ENCODE measurements around the gene TCF7L1.
A peak's percentile ranks its signal among the peaks of the same experiment; 100 is the strongest.

Gene TCF7L1

GRCh38 chr2:85245891-85246290 is 112.7 kb downstream of the TCF7L1 start:
- no peaks in the 10 kb centered on the region for H3K27me3 Mint-ChIP-seq (ENCODE audit: low read depth)
- H3K9me3 Mint-ChIP-seq, result no peaks in the 10 kb centered on the region
- peaks cover 82% of the 10 kb centered on the region for H3K4me1 Mint-ChIP-seq
- no peak overlapping the region for H3K4me3 Mint-ChIP-seq
- H3K27ac Mint-ChIP-seq, result peak overlapping the region; percentile 84 to 91 (median 90)
- no peak for TF ChIP-seq CTCF (IDR thresholded peaks at IDR 0.05; ENCODE audit: unreplicated experiment in 3 of 3)
- H3K36me3 Mint-ChIP-seq (ENCODE audit: low read depth), result peaks cover 7% of the 10 kb centered on the region

- Mint-ChIP-seq H3K27me3 (ENCODE audit: low read depth) (no peaks in the 10 kb centered on the region), H3K9me3 (no peaks in the 10 kb centered on the region), H3K36me3 (ENCODE audit: low read depth) (peaks cover 7% of the 10 kb centered on the region), H3K4me3 (peak overlapping the region in 2 of 3 experiments; percentile 2 to 3), H3K4me1 (peaks cover 84% of the 10 kb centered on the region), H3K27ac (peak overlapping the region; percentile 84 to 91 (median 90))
- TF ChIP-seq CTCF (IDR thresholded peaks at IDR 0.05; ENCODE audit: unreplicated experiment in 3 of 3), result no peak
Measured at GRCh38 chr2:85246348-85246747, 113.2 kb downstream of the TCF7L1 start.

GRCh38 chr2:85247610-85248009 is 114.4 kb downstream of the TCF7L1 start:
- H3K4me1 Mint-ChIP-seq, result peaks cover 89% of the 10 kb centered on the region
- H3K27ac Mint-ChIP-seq, result peak overlapping the region; percentile 84 to 91 (median 90)
- no peak for TF ChIP-seq CTCF (IDR thresholded peaks at IDR 0.05; ENCODE audit: unreplicated experiment in 3 of 3)
- H3K27me3 Mint-ChIP-seq (ENCODE audit: low read depth), result no peaks in the 10 kb centered on the region
- no peak overlapping the region for H3K4me3 Mint-ChIP-seq
- H3K36me3 Mint-ChIP-seq (ENCODE audit: low read depth), result peaks cover 6% of the 10 kb centered on the region
- no peaks in the 10 kb centered on the region for H3K9me3 Mint-ChIP-seq

GRCh38 chr2:85248773-85249509 is 115.7 kb downstream of the TCF7L1 start:
- Mint-ChIP-seq H3K4me3 (peak overlapping the region in 1 of 3 experiments; percentile 25), H3K27me3 (ENCODE audit: low read depth) (no peaks in the 10 kb centered on the region), H3K36me3 (ENCODE audit: low read depth) (peaks cover 4% of the 10 kb centered on the region), H3K27ac (peak overlapping the region; percentile 84 to 91 (median 90)), H3K9me3 (no peaks in the 10 kb centered on the region), H3K4me1 (peaks cover 89% of the 10 kb centered on the region)
- TF ChIP-seq CTCF (IDR thresholded peaks at IDR 0.05; ENCODE audit: unreplicated experiment in 3 of 3), result no peak

- TF ChIP-seq CTCF (IDR thresholded peaks at IDR 0.05; ENCODE audit: unreplicated experiment in 3 of 3), result no peak
- Mint-ChIP-seq H3K27ac (peak overlapping the region; percentile 84 to 91 (median 90)), H3K27me3 (ENCODE audit: low read depth) (no peaks in the 10 kb centered on the region), H3K4me1 (peaks cover 89% of the 10 kb centered on the region), H3K9me3 (no peaks in the 10 kb centered on the region), H3K4me3 (no peak overlapping the region), H3K36me3 (ENCODE audit: low read depth) (no peaks in the 10 kb centered on the region)
Measured at GRCh38 chr2:85250045-85250444, 116.9 kb downstream of the TCF7L1 start.

Measured in nephron (organoid).